NCI-H748 (cell line): ENCODE measurements around the gene TMEM62.
"Not testable (repeated sequence)": the region's sequence is repeated elsewhere in the genome, so short reads cannot be mapped to it uniquely, and the experiment has no call there.

Experiments
- DNase-seq: peaks from one replicate; lab custom pipeline; 2025; ENCODE audit not compliant: unreplicated experiment; lab: John Stamatoyannopoulos, UW

TMEM62 gene

DNA sequence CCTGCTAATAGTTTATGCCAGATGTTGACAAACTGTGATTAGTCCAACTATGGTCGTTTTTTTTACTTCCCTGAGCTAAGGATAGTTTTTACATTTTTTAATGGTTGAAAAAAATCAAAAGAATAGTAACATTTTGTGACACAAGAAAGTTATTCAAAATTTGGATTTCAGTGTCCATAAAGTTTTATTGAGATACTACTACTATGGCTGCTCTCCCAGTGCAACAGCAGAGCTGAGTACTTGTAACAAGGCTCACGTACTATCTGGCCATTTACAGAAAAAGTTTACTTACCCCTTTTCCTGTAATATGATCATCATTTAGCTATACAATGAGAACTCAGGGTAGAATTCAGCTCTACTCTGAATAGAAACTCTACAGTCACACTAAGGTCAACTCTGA lies 11.5 kb upstream of the TMEM62 start:
- no peak for DNase-seq

DNA sequence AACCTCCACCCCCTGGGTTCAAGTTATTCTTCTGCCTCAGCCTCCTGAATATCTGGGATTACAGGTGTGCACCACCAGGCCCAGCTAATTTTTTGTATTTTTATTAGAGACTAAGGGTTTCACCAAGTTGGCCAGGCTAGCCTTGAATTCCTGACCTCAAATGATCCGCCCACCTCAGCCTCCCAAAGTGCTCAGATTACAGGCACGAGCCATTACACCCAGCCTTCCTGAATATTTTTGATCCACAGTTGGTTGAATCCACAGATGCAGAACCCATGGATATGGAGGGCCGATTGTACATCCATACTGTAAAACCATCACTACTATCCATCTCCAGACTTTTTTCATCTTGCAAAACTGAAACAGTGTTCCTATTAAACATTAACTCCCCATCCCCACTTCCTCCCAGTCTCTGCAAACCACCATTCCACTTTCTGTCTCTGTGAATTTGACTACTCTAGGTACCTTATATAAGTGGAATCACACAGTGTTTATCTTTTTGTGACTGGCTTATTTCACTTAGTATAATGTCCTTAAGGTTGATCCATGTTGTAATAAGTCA lies 8.2 kb upstream of the TMEM62 start:
- no peak for DNase-seq

- no peak for DNase-seq
Measured at GRCh38 chr15:43126356-43126755, 7.0 kb upstream of the TMEM62 start.

GRCh38 chr15:43127752-43128151 lies 5.6 kb upstream of the TMEM62 start:
- DNase-seq, result peak; percentile 93

DNA sequence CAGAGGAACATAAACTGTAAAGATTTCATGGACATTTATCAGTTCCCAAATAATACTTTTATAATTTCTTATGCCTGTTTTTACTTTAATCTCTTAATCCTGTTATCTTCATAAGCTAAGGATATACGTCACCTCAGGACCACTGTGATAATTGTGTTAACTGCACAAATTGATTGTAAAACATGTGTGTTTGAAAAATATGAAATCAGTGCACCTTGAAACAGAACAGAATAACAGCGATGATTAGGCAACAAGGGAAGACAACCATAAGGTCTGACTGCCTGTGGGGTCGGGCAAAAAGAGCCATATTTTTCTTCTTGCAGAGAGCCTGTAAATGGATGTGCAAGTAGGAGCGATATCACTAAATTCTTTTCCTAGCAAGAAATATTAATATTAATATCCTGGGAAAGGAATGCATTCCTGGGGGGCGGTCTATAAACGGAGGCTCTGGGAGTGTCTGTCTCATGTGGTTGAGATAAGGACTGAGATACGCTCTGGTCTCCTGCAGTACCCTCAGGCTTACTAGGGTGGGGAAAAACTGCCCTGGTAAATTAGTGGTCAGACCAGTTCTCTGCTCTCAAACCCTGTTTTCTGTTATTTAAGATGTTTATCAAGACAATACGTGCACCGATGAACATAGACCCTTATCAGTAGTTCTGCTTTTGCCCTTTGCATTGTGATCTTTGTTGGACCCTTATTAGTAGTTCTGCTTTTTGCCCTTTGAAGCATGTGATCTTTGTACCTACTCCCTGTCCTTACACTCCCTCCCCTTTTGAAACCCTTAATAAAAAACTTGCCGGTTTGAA lies 5.0 kb upstream of the TMEM62 start:
- DNase-seq, result peak; percentile 0

DNA sequence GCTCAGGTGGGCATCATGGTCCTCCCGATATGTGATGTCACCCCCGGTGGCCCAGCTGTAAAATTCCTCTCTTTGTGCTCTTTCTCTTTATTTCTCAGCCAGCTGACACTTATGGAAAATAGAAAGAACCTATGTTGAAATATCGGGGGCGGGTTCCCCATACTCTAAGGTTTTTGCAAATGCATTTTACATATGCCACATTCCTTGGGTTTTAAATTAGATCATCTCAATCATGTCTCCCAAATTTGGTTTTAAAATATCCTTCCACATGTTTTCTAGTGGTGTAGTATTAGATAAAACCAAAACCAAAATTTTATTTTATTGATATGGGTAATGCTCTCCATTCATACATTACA lies 4.4 kb upstream of the TMEM62 start:
- DNase-seq, result no peak

DNA sequence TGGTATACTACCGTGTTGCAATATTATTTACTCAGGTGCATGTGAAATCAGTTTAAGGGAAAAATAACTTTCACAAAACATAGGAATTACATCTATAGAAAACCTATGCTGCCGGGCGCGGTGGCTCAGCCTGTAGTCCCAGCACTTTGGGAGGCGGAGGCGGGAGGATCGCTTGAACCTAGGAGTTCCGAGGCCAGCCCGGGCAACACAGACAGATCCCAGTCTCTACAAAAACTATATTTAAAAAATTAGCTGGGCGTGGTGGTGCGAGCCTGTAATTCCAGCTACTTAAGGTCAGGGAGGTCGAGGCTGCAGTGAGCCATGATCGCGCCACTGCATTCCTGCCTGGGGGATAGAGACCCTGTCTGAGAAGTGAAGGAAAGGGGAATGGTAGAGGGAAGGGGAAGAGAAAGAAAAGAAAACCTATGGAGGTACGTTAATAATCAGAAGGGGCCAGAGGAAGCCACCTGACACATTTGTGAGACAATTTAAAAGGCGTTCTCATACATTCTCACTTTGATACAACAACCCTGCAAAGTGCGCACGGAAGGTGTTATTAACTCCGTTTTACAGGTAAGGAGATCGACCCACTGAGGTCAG lies 456 bp upstream of the TMEM62 start:
- DNase-seq, result peak; percentile 31

DNA sequence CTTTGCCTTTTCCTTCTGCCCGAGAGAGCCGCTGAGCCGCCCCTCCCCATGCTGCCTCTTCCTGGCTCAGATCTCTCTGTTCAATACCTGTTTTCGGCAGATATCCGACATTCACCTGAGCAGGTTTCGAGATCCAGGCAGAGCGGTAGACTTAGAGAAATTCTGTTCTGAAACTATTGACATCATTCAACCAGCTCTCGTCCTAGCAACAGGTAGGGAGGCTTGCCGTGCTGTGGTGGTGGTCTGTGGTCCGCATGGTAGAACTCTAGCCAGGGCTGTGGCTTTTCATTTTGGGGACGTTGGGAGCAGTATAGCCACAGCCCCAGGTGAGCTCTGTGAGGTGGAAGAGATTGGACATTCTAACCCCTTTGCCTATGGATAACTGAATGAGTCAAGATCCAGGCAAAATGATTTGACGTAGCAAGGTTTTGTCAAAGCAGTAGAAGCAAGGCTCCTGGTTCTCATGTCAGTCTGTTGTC lies 810 bp downstream of the TMEM62 start:
- peak; percentile 51 for DNase-seq

GRCh38 chr15:43135351-43135750 lies 2.0 kb downstream of the TMEM62 start:
- DNase-seq, result peak; percentile 40

GRCh38 chr15:43143203-43143941 lies 10.0 kb downstream of the TMEM62 start:
- no peak for DNase-seq

DNA sequence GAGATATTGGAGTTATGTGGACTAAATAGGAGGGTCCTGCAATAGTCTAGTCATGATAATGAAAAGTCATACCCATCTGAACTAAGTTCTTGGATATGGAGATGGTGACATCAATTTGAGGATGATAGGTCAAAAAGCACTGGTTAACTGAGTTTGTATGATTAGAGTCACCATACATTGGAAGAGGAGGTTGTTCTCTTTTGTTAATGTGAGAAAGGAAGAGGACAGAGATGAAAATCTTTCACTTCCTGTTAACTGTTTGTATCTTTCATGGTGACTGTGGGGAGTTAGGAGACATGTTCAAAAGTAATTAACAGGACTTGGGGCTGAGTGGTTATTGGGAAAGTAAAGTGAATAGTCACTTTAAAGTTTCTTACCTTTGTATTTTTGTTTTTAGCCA lies 11.1 kb downstream of the TMEM62 start:
- no peak for DNase-seq

- DNase-seq, result no peak
Measured at GRCh38 chr15:43146184-43146583, 12.8 kb downstream of the TMEM62 start.

DNA sequence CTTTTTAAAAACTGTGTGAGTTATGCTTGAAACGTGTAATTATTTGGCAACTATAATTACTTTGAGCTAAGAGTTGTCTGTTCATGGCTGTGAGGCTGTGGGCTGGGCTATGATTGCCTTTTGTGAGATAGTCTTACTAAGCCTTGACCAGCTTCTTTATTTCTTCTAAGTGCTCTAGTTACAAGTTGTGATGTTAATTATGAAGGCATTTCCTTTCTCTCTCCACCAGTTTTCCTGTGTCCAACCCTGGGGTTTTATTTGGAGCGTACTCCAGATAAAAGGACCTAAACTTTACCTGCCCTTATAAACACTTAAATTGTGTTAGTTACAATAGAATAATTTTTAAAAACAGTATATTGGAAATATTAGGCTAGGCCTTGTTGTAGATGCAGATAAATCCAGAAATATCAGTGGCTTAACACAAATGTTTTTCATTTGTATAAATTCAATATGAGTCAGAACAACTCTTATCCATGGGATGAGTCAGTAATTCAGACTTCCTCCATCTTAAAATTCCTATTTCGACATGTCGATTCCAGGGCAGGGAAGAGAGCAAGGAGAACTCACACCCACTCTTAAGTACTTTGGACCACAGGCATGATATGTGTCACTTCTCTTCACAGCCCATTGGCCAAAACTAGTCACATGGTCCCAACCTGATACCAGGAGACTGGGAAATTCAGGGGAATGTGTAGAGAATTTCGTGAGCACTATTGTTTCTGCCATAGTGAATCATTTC lies 17.0 kb downstream of the TMEM62 start:
- no peak for DNase-seq

- DNase-seq, result no peak
Measured at GRCh38 chr15:43151688-43152087, 18.3 kb downstream of the TMEM62 start.

- no peak for DNase-seq
Measured at GRCh38 chr15:43153269-43153668, 19.9 kb downstream of the TMEM62 start.

- no peak for DNase-seq
Measured at GRCh38 chr15:43165801-43166325, 32.5 kb downstream of the TMEM62 start.

DNA sequence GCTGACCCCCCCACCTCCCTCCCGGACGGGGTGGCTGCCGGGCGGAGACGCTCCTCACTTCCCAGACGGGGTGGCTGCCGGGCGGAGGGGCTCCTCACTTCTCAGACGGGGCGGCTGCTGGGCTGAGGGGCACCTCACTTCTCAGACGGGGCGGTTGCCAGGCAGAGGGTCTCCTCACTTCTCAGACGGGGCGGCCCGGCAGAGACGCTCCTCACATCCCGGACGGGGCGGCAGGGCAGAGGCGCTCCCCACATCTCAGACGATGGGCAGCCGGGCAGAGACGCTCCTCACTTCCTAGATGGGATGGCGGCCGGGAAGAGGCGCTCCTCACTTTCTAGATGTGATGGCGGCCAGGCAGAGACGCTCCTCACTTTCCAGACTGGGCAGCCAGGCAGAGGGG lies 33.9 kb downstream of the TMEM62 start:
- DNase-seq, result not testable (repeated sequence)

DNA sequence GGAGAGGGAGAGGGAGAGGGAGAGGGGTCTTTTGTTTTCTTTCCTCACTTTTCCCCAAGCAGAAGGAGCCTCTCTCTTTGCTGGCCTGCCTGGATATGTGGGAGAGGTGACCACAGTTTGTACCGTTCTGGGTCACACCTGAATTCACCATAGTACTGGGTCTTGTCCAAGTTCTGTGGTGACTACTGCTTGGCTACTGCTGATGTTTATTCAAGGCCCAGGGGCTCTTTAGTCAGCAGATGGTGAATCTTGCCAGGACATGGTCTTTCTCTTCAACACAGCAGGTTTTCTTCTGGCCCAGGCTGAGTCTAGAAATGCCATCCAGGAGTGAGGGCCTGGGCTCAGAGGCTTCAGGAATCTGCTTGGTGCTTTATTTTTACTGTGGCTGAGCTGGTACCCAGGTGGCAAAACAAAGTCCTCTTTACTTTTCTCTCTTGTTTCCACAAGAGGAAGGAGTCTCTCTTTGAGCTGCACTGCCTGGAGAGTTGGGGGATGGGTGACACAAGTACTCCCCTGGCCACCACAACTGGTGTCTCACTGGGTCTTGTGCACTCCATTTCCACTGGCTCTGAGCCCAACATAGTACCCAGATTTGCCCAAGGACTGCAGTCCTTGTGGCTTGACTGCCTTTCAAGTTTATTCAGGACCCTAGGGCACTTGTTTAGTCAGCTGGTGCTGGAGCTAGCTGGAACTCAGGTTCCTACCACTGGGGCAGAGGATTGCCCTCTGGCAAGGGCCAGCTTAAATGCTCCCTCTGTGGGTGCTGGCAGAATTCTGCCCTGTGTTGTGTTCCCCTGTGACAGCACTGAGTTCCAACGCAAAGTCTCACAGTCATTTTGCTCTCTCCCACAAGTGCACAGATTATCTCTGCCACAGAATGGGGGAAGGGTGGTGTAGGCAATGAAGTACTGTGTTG lies 35.1 kb downstream of the TMEM62 start:
- DNase-seq, result no peak

- DNase-seq, result no peak
Measured at GRCh38 chr15:43169888-43170287, 36.5 kb downstream of the TMEM62 start.
